Measurements from ENCODE around the gene PARS2.

DNA sequence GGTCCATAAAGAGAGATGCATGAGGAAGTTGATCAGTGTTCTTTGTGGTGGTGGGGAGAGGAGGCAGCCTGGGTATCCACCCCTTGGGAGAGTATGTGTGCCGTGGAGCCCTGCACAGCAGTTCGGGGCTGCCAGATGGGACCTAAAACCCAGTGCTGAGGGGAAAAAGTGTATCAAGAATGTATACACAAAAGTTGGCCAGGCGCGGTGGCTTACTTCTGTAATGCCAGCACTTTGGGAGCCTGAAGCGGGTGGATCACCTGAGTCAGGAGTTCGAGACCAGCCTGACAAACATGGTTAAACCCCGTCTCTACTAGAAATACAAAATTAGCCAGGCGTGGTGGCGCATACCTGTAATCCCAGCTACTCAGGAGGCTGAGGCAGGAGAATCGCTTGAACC, 52.8 kb downstream of the PARS2 start:
- TF ChIP-seq, protein P1, sequence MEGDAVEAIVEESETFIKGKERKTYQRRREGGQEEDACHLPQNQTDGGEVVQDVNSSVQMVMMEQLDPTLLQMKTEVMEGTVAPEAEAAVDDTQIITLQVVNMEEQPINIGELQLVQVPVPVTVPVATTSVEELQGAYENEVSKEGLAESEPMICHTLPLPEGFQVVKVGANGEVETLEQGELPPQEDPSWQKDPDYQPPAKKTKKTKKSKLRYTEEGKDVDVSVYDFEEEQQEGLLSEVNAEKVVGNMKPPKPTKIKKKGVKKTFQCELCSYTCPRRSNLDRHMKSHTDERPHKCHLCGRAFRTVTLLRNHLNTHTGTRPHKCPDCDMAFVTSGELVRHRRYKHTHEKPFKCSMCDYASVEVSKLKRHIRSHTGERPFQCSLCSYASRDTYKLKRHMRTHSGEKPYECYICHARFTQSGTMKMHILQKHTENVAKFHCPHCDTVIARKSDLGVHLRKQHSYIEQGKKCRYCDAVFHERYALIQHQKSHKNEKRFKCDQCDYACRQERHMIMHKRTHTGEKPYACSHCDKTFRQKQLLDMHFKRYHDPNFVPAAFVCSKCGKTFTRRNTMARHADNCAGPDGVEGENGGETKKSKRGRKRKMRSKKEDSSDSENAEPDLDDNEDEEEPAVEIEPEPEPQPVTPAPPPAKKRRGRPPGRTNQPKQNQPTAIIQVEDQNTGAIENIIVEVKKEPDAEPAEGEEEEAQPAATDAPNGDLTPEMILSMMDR (conservative IDR thresholded peaks at IDR 0.05; ENCODE audit: low read depth, low read length): no peak
- TF ChIP-seq EZH2 (IDR thresholded peaks at IDR 0.05; ENCODE audit: low read length, unreplicated experiment) (no peak), EZH2phosphoT487 (IDR thresholded peaks at IDR 0.05; ENCODE audit: borderline replicate concordance, low read length) (no peak)

Measured in PC-3 (cell line).